B cell (primary cell): Measurements from ENCODE around the gene IWS1.

ENCODE experiments used
- EZH2 ChIP-seq: IDR thresholded peaks from 2 replicates; pipeline ENCODE4 v1.6.1; 2012; ENCODE audit warnings: borderline replicate concordance, low read depth, mild to moderate bottlenecking, moderate library complexity, low read length; ENCODE audit not compliant: insufficient read depth, poor library complexity, severe bottlenecking
- TF ChIP-seq, protein P1 (sequence below): fragments of 200-600 bp; IDR thresholded peaks from one replicate; pipeline ENCODE4 v1.8.0; 2022; ENCODE audit warnings: antibody characterized with exemption, mild to moderate bottlenecking

DNA sequence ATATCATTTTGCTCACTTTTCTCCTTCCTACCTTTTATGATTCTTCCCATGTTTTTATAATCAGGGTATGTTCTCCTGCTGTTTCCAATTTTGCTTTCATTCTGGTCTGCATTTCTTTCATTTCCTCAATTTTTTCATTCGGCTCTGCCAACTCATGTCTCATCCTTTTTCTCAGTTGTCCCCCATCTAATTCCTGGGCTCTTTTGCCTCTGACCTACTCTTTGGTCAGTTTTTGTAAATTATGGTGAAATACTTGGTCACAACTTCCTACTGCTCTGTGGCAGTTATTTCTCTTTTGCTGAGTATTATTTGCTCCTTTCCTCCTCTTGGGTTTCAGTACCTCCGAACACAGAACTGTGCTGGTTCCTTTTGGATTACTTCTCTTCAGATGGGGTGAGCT is 36.6 kb upstream of the IWS1 start:
- TF ChIP-seq, protein P1, sequence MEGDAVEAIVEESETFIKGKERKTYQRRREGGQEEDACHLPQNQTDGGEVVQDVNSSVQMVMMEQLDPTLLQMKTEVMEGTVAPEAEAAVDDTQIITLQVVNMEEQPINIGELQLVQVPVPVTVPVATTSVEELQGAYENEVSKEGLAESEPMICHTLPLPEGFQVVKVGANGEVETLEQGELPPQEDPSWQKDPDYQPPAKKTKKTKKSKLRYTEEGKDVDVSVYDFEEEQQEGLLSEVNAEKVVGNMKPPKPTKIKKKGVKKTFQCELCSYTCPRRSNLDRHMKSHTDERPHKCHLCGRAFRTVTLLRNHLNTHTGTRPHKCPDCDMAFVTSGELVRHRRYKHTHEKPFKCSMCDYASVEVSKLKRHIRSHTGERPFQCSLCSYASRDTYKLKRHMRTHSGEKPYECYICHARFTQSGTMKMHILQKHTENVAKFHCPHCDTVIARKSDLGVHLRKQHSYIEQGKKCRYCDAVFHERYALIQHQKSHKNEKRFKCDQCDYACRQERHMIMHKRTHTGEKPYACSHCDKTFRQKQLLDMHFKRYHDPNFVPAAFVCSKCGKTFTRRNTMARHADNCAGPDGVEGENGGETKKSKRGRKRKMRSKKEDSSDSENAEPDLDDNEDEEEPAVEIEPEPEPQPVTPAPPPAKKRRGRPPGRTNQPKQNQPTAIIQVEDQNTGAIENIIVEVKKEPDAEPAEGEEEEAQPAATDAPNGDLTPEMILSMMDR: no peak
- TF ChIP-seq EZH2: no peak
